ENCODE measurements around the gene KRABD2.
A peak's percentile ranks its signal among the peaks of the same experiment; 100 is the strongest.

The KRABD2 gene

GRCh38 chr17:8359769-8360168, 16.7 kb downstream of the KRABD2 start:
- dilution Hi-C loops (cut with MboI; ENCODE audit: extremely low pct_ligation_motif_present, low sequenced_read_pairs): no loop called here
- no peak for DNase-seq (ENCODE audit: low read depth, low spot score)

GRCh38 chr17:8357910-8358309, 18.6 kb downstream of the KRABD2 start:
- Histone ChIP-seq H3K9ac (ENCODE audit: control insufficient read depth, extremely low read depth, insufficient read depth, low read length) (no peak overlapping the region), H3K4me2 (ENCODE audit: control insufficient read depth, extremely low read depth, insufficient read depth, low read depth, low read length) (no peak overlapping the region), H3K36me3 (ENCODE audit: control insufficient read depth in 2 of 2, extremely low read depth in 1 of 2, insufficient read depth in 2 of 2, low read length in 2 of 2) (no peaks in the 10 kb centered on the region), H3K4me1 (ENCODE audit: control insufficient read depth, extremely low read depth, insufficient read depth, low read length) (no peaks in the 10 kb centered on the region), H3K27me3 (ENCODE audit: control insufficient read depth, extremely low read depth, insufficient read depth, low read length) (no peaks in the 10 kb centered on the region), H3K9me1 (ENCODE audit: control insufficient read depth, extremely low read depth, insufficient read depth, low read length) (no peaks in the 10 kb centered on the region), H4K20me1 (ENCODE audit: control insufficient read depth, extremely low read depth, insufficient read depth, low read length) (no peaks in the 10 kb centered on the region), H3K9me3 (ENCODE audit: control insufficient read depth, low read depth, low read length) (no peaks in the 10 kb centered on the region), H2AFZ (ENCODE audit: control insufficient read depth, low read length) (no peak overlapping the region), H3K4me3 (ENCODE audit: control insufficient read depth in 2 of 3, extremely low read depth in 1 of 3, insufficient read depth in 2 of 3, low read depth in 1 of 3, low read length in 3 of 3) (no peak overlapping the region), H3K27ac (ENCODE audit: control insufficient read depth, insufficient read depth, low read length) (no peak overlapping the region), H3K79me2 (ENCODE audit: control insufficient read depth, insufficient read depth, low read length) (no peaks in the 10 kb centered on the region)
- no peak for TF ChIP-seq EZH2 (IDR thresholded peaks at IDR 0.05; ENCODE audit: low read length)
- no peak for TF ChIP-seq CTCF (optimal IDR thresholded peaks at IDR 0.05 in 1 of 3, IDR thresholded peaks at IDR 0.05 in 1 of 3, conservative IDR thresholded peaks at IDR 0.05 in 1 of 3; ENCODE audit: extremely low read depth in 1 of 3, insufficient read depth in 2 of 3, low read length in 3 of 3)
- dilution Hi-C loops (cut with MboI; ENCODE audit: extremely low pct_ligation_motif_present, low sequenced_read_pairs): no loop called here
- FAIRE-seq: no peak
- DNase-seq (ENCODE audit: low read depth, low spot score): no peak

More at GRCh38 chr17:8359769-8360168, 16.7 kb downstream of the KRABD2 start:
- no peaks in the 10 kb centered on the region for H3K36me3 ChIP-seq (ENCODE audit: control insufficient read depth in 2 of 2, extremely low read depth in 1 of 2, insufficient read depth in 2 of 2, low read length in 2 of 2)
- FAIRE-seq: peak; percentile 26
- no peak overlapping the region for H3K4me2 ChIP-seq (ENCODE audit: control insufficient read depth, extremely low read depth, insufficient read depth, low read depth, low read length)
- no peaks in the 10 kb centered on the region for H4K20me1 ChIP-seq (ENCODE audit: control insufficient read depth, extremely low read depth, insufficient read depth, low read length)
- H2AFZ ChIP-seq (ENCODE audit: control insufficient read depth, low read length): no peak overlapping the region
- no peak overlapping the region for H3K27ac ChIP-seq (ENCODE audit: control insufficient read depth, insufficient read depth, low read length)
- no peaks in the 10 kb centered on the region for H3K4me1 ChIP-seq (ENCODE audit: control insufficient read depth, extremely low read depth, insufficient read depth, low read length)
- no peaks in the 10 kb centered on the region for H3K9me3 ChIP-seq (ENCODE audit: control insufficient read depth, low read depth, low read length)
- no peak overlapping the region for H3K4me3 ChIP-seq (ENCODE audit: control insufficient read depth in 2 of 3, extremely low read depth in 1 of 3, insufficient read depth in 2 of 3, low read depth in 1 of 3, low read length in 3 of 3)
- TF ChIP-seq EZH2 (IDR thresholded peaks at IDR 0.05; ENCODE audit: low read length) (no peak), CTCF (optimal IDR thresholded peaks at IDR 0.05 in 1 of 3, IDR thresholded peaks at IDR 0.05 in 1 of 3, conservative IDR thresholded peaks at IDR 0.05 in 1 of 3; ENCODE audit: extremely low read depth in 1 of 3, insufficient read depth in 2 of 3, low read length in 3 of 3) (no peak)
- no peak overlapping the region for H3K9ac ChIP-seq (ENCODE audit: control insufficient read depth, extremely low read depth, insufficient read depth, low read length)
- H3K79me2 ChIP-seq (ENCODE audit: control insufficient read depth, insufficient read depth, low read length): no peaks in the 10 kb centered on the region
- no peaks in the 10 kb centered on the region for H3K27me3 ChIP-seq (ENCODE audit: control insufficient read depth, extremely low read depth, insufficient read depth, low read length)
- H3K9me1 ChIP-seq (ENCODE audit: control insufficient read depth, extremely low read depth, insufficient read depth, low read length): no peaks in the 10 kb centered on the region
